ACHN (cell line): ENCODE measurements around the gene REXO4.
A peak's percentile ranks its signal among the peaks of the same experiment; 100 is the strongest.
"Not testable (repeated sequence)": the region's sequence is repeated elsewhere in the genome, so short reads cannot be mapped to it uniquely, and the experiment has no call there.

Experiments
- DNase-seq: peaks from one replicate; pipeline ENCODE4 v3.0.0-alpha.2; 2015
- in situ Hi-C: cut with HindIII; loops from 2 replicates; pipeline ENCODE4 v1.10.0; 2017; ENCODE audit warnings: low sequenced_read_pairs, low pct_ligation_motif_present, low pct_unique_long_range_greater_than_20kb

REXO4 gene

DNA sequence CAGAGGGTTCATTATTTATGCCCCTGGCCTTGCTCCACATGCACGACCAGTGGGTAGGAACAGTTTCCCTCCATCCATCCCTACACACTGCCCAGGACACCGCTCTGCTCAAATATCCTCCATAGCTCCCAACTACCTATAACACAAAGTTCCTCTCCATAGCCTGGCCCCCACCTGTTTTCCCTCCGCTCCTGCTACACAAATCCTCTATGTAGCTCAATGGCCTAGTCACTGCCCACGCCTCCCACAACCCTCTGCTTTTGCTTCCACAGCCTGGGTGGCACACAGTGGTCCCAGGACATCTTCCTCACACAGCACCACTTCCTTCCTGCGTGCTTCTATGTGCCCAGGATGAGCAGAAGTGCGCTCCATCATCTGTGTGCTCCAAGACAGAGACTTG lies 20.4 kb downstream of the REXO4 start:
- in situ Hi-C loops: no loop called here
- DNase-seq: no peak

DNA sequence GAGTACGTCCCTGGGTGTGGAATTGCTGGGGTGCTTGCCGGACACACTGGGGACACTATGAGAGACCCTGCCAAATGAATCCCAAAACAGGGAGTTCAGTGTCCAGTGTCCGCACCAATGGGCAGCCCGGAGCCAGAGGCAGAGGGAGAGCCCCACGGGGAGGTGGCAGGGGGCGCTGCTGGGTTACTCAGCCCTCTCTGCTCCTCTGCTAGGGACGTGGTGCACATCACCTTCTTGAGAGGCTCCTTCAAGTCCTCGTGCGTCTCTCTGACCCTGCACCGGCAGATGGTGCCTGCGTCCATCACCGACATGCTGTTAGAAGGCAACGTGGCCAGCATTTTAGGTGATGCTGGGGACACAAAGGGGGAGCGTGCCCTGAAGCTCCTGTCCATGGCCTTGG lies 20.9 kb downstream of the REXO4 start:
- in situ Hi-C loops: no loop called here
- peak; percentile 13 for DNase-seq

DNA sequence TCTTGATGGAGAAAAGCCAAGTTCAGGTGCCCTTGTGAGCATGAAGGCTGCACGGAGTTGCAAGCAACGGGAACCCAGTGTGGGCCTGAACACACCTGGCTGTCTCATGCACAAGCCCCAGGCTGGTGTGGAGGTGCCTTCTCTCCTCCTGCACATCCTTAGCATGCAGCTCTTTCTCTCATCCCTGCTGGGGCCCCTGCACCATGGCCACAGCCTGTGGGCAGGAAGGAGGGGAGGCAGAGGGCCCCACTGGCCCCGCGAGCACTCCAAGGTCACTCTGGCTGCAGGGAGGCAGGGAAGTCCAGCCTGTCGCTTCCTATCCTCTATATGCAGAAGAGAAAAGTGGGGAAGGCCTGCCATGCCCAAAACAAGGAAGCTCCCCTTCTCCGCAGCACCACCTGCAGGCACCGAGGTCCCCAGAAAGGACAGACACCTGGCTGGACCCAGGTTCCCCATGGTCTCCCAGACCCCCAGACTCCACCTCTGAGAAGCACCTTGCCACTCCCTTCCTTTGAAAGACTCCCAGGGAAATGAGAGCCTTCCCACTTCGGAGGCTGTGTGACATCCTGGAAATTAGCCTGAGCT lies 23.0 kb downstream of the REXO4 start:
- DNase-seq: no peak

DNA sequence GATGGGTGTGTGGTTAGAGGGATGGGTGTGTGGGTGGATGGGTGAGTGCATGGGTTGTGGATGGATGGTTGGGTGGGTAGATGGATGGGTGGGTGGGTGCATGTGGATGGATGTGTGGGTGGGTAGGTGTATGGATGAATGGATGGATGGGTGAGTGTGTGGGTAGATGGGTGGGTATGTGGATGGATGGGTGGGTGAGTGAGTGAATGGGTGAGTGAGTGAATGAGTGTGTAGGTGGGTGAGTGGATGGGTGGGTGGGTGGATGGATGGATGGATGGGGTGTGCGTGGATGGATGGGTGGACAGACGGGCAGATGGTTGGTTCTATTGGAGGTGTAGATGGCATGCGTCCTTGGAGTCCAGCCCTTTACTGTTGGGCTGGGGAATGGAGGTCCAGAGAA lies 24.4 kb downstream of the REXO4 start:
- in situ Hi-C loops: no loop called here

More for the DNA sequence above, 23.0 kb downstream of the REXO4 start:
- in situ Hi-C loops: no loop called here

DNA sequence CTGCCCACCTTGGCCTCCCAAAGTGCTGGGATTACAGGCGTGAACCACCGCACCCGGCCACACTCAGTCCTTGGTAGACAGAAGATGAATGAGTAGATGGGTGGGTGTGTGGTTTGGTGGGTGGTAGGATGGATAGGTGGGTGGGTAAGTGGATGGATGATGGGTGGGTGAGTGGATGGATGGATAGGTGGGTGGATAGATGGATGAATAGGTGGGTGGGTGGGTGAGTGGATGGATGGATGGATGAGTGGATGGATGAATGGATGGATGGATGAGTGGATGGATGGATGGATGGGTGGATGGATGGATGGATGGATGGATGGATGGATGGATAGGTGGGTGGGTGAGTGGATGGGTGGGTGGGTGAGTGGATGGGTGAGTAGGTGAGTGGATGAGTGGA lies 25.5 kb downstream of the REXO4 start:
- in situ Hi-C loops, DNase-seq: not testable (repeated sequence)

More for the DNA sequence above, 24.4 kb downstream of the REXO4 start:
- no peak for DNase-seq

DNA sequence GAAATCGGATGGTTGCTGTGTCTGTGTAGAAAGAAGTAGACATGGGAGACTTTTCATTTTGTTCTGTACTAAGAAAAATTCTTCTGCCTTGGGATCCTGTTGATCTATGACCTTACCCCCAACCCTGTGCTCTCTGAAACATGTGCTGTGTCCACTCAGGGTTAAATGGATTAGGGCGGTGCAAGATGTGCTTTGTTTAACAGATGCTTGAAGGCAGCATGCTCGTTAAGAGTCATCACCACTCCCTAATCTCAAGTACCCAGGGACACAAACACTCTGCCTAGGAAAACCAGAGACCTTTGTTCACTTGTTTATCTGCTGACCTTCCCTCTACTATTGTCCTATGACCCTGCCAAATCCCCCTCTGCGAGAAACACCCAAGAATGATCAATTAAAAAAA lies 26.4 kb downstream of the REXO4 start:
- DNase-seq, in situ Hi-C loops: not testable (repeated sequence)

DNA sequence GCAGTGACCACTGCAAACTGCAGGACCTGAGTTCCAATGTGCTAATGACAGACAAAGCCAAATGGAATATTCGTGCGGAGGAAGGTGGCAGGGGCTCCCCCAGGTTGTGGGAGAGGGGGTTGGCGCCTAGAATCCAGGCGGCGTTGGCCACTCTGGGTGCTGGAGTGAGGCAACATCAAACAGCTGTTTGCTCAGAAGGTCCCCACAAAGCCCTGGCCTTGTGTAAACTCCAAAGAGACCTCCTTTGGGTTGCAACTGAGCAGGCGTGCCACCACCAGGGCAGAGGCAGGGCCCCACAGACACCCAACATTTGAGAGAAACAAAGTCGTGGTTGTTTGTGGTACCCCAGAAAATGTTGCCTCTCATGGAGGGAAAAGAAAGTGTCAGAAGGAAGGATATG lies 27.1 kb downstream of the REXO4 start:
- no peak for DNase-seq

DNA sequence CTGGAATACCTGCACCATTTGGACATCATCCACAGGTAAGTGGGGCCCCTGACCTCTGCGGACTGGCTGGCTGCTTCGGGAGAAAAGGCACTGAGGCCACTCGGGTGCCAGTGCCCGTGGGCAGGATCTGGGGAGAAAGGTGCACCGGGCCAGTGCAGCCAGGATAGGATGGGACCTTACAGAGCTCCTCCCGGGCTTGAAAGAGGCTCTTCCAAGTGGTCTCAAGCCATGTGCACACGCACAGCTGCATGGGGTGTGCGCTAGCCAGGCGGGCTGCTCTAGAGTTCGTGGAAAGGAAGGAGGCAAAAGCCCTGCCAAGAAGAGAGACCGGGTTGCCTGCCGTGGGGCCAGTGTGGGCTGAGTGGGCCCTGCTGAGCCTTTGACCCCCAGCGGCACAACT lies 28.2 kb downstream of the REXO4 start:
- no peak for DNase-seq
- in situ Hi-C loops: no loop called here

More for the DNA sequence above, 27.1 kb downstream of the REXO4 start:
- in situ Hi-C loops: no loop called here

DNA sequence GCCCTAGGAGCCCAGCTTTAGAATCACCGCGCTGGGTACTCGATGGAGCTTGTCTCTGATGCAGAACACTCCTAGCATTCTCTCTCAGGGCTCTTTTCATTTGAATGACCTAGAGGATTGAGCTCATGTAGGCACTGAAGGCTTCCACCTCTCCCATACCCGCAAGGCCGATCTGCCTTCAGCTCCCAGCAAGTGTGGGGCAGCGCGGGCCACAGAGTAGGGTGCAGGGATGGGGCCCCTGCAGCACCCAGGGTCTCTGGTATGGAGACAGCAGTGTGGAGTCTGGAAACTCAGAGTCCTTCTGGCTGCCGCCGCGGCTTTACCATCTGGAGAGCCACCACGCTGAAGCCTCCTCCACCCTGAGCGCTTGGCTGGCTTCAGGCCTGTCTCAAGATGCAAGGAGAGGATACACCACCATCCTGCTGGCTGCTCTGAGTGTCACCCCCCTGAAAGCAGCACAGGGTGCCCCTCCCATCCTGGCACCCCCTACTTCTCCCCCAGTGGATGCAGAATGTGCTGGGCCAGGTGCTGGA lies 28.7 kb downstream of the REXO4 start:
- in situ Hi-C loops: no loop called here
- DNase-seq: no peak

DNA sequence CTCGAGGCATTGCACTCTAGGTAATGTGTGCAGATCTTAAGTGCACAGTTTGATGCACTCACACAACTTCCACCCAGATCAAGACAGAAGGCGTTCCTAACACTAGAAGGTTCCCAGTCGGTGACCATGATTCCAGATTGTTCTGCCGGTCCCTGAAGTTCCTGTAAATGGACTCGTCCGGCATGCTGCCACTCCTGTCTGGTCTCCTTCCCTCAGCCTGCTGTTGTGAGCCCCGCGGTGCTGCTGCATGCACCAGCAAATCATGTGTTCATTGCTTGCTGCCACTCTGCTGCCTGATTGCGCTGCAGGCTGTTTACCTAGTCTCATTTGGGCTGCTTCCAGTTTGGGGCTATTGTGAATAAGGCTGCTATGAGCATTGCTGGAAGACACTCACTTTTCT lies 30.1 kb downstream of the REXO4 start:
- DNase-seq: no peak
- in situ Hi-C loops: no loop called here

DNA sequence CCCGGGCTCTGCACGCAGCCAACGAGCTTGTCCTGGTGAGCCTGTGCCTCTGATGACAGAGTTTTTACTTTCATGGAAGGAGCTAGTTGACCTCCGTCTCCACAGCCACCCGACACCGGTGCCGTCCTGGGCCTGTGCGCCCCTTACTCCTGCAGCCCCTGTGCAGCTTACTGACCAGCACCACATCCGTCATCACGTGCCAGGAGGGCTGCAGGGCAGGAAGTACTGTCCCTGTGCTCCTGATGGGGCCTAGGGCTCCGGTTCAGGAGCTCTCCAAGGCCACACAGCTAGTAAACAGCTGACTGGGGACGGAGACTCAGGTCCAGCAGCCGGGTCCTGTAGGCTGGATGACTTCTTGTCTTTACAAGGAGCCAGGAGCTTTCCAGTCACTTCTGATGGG lies 31.5 kb downstream of the REXO4 start:
- in situ Hi-C loops: no loop called here
- no peak for DNase-seq

DNA sequence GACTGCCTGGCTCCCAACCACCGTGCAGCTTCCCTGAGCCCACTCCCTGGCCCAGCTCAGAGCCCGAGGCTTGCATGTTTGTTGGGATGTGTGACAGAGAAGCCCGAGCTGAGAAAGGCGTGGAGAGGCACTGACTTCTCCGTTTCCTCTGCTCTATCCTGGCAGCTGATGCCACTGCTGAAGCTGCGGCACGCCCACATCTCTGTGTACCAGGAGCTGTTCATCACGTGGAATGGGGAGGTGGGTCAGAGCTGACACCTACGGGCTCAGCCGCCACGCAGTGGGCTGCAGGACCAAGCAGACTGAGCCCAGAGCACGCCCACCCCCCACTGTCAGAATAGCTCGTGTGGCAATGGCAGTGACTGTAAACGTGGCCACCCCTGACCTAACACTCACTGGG lies 32.4 kb downstream of the REXO4 start:
- in situ Hi-C loops: no loop called here

DNA sequence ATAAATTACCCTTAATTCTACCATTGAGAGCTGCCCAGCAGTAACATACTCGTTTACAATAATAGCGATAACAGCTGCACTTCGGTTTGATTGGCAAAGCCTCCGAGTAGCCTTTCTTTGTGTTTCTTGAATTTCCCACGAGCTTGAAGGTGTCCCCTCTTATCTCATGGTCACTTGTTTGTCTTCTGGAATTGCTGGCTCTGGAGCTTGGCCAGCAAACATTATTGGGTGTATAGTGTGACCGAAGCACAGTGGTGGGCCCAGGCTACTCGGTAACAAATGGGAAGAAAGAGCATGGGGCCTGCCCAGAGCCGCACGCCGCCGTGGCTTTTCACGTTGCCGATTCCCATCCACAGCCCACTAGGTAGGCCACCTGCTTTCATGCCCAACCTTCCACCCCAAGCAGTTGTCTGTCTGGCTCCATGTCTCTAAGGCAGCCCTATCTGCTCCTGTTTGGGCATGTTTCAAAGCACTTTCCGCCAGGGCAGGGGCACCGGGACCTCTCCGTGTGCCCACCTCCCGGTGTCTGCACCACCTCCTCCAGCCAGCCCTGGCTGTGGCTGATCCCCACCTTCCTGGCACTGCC lies 33.0 kb downstream of the REXO4 start:
- DNase-seq: no peak
- in situ Hi-C loops: no loop called here

More for the DNA sequence above, 32.4 kb downstream of the REXO4 start:
- no peak for DNase-seq

DNA sequence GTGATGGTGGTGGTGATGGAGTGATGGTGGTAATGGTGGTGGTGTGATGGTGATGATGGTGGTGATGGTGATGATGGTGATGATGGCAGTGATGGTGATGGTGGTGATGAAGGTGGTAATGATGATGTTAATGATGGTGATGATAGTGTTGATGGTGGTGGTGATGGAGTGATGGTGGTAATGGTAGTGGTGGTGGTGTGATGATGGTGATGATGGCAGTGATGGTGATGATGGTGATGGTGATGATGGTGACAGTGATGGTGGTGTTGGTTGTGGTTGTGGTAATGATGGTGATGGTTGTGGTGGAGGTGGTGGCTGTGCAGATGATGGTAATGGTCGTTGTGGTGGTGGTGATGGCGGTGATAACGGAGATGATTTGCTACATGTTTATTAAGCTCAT lies 34.4 kb downstream of the REXO4 start:
- no peak for DNase-seq
- in situ Hi-C loops: no loop called here

DNA sequence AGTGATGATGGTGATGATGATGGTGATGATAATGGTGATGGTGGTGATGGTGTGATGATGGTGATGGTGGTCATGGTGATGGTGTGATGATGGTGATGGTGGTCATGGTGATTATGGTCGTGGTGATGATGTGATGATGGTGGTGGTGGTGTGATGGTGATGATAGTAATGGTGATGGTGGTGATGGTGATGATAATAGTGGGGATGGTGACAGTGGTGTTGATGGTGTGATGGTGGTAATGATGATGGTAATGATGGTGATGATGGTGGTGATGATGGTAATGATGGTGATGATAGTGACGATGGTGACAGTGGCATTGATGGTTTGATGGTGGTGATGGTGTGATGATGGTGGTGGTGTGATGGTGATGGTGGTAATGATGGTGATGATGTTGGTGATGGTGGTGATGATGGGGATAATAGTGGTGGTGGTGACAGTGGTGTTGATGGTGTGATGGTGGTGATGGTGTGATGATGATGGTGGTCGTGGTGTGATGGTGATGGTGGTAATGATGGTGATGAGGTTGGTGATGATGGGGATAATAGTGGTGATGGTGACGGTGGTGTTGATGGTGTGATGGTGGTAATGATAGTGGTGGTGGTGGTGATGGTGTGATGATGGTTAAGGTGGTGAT lies 35.2 kb downstream of the REXO4 start:
- DNase-seq: no peak

DNA sequence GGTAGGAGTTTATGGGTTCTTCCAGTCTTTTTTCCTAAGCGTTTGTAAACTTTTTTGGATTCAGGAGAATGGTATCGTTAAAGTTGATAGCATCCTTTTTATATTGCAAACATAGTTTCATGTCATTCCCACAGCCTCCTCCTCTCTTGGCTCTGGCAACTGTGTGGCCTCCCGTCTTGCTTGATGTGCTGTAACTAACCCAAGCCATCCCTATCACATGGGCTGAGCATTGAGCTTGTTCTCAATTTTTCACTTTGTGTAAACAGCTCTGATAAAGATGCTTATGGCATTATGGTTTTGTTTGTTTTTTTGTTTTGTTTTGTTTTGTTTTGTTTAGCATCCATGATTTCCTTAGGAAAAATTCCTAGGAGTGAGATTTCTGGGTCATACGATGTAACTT lies 37.1 kb downstream of the REXO4 start:
- no peak for DNase-seq
- in situ Hi-C loops: no loop called here

More for the DNA sequence above, 35.2 kb downstream of the REXO4 start:
- in situ Hi-C loops: no loop called here

DNA sequence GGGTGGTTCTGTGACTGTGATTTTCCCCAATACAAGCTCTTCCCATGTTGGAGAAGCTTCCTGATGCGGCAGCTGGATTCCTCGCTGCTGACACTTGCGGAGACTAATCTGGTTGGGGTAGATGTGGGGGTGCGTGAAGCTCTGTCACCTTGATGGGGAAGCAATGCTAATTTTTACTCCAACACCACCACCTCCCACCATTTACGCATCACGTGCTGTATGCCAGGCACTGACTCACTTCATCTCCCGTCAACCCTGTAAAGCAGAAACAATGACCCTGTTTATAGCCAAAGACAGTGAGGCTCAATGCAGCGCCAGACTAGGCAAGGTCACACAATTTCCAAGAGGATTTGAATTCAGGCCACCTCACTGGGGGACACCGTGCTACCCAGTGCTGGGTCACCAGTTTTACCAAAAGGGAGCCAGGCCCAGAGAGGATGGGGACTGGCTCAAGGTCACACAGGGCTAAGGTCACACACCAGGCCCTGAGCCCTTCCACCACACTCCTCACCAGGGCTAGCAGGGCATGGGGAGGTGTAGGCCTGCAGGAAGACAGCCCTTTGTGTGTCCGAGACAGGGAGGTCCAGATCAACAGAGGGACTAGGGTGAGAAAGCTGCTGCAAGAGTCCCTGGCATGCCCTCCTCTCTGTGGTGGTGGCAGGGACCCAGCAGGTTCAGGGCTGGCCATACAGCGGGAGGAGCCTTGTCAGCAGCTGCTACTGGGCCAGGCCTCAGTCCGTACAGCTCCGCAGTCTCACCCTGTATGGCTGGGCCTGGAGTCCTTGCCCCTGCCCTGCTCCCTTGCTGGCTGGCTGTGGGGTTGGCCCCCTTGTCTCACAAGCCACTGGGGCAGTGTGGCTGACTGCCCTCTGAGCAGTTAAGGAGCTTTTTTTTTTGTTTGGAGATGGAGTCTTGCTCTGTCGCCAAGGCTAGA lies 38.4 kb downstream of the REXO4 start:
- no peak for DNase-seq
- in situ Hi-C loops: no loop called here

DNA sequence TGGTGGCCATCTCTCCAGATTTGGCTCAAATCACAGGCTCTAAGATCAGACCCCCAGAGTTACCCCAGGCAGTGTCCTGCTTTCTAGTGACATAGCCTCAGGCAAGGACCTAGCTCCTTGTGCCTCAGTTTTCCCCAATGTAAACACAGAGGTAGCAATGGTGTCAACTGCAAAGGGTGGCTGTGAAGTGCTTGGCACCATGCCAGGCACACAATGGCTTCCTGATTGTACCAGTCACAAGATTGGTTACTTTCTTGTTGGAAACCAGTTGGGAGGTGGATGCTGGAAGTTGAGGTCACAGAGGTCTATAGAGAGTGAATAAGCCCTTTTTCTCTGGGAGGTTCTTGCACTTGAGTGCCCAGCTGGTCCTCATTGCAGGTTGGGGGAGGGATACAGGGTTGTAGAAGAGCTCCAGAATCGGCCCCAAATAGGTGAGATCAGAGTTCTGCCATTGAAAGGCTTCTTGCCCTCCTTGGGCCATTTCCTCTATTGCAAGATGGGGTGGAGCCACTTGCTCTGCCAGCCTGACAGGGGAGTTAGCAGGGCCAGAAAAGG lies 39.3 kb downstream of the REXO4 start:
- no peak for DNase-seq

More for the DNA sequence above, 39.3 kb downstream of the REXO4 start:
- in situ Hi-C loops: no loop called here
